ENCODE data around the gene CCDC17. TPM values are rescaled to one million over a fixed set of nuclear protein-coding genes. Genes with fewer than 3 reads are reported as not detected.

CCDC17 gene
- total and polyA plus RNA-seq, 4 donors, result 1.0 to 1.7 (median 1.1) TPM; not detected in 1

- no peak for DNase-seq (ENCODE audit: low read depth in 4 of 6, low spot score in 6 of 6)
- H3K36me3 ChIP-seq (ENCODE audit: control insufficient read depth, insufficient read depth, low read length), result peaks cover 2% of the 10 kb centered on the region
- 19% methylated on average over 5 of the region's 7 CpGs for WGBS (ENCODE audit: insufficient coverage)
- H3K27me3 ChIP-seq (ENCODE audit: control insufficient read depth, insufficient read depth, low read length), result no peaks in the 10 kb centered on the region
- peak overlapping the region; percentile 99 for H3K4me3 ChIP-seq (ENCODE audit: low read depth, low read length)
- peaks cover 20% of the 10 kb centered on the region for H3K4me1 ChIP-seq (ENCODE audit: control insufficient read depth, insufficient read depth, low read length)
- H3K27ac ChIP-seq (ENCODE audit: low read depth, low read length), result peak overlapping the region; percentile 33
- no peaks in the 10 kb centered on the region for H3K9me3 ChIP-seq (ENCODE audit: control insufficient read depth, insufficient read depth, low read length)
These were observed 38.3 kb downstream of the CCDC17 start for GRCh38 chr1:45585496-45586075.

- Histone ChIP-seq H3K4me1 (ENCODE audit: control insufficient read depth, insufficient read depth, low read length) (peaks cover 20% of the 10 kb centered on the region), H3K4me3 (ENCODE audit: low read depth, low read length) (peak overlapping the region; percentile 99), H3K9me3 (ENCODE audit: control insufficient read depth, insufficient read depth, low read length) (no peaks in the 10 kb centered on the region), H3K36me3 (ENCODE audit: control insufficient read depth, insufficient read depth, low read length) (peaks cover 2% of the 10 kb centered on the region), H3K27ac (ENCODE audit: low read depth, low read length) (peak overlapping the region; percentile 99), H3K27me3 (ENCODE audit: control insufficient read depth, insufficient read depth, low read length) (no peaks in the 10 kb centered on the region)
- DNase-seq (ENCODE audit: low read depth in 4 of 6, low spot score in 6 of 6), result no peak
- 0% methylated on average over 2 of the region's 5 CpGs for WGBS (ENCODE audit: insufficient coverage)
These were observed 38.8 kb downstream of the CCDC17 start for GRCh38 chr1:45585110-45585426.

- whole genome bisulfite sequencing (ENCODE audit: insufficient coverage), result 0% methylated on average over 59 of the region's 59 CpGs
- no peaks in the 10 kb centered on the region for H3K27me3 ChIP-seq (ENCODE audit: control insufficient read depth, insufficient read depth, low read length)
- peak overlapping the region; percentile 99 for H3K27ac ChIP-seq (ENCODE audit: low read depth, low read length)
- H3K4me3 ChIP-seq (ENCODE audit: low read depth, low read length), result peak overlapping the region; percentile 99
- H3K4me1 ChIP-seq (ENCODE audit: control insufficient read depth, insufficient read depth, low read length), result peaks cover 20% of the 10 kb centered on the region
- no peaks in the 10 kb centered on the region for H3K9me3 ChIP-seq (ENCODE audit: control insufficient read depth, insufficient read depth, low read length)
- H3K36me3 ChIP-seq (ENCODE audit: control insufficient read depth, insufficient read depth, low read length), result peaks cover 2% of the 10 kb centered on the region
- peak; percentile 76 to 97 (median 90) for DNase-seq (ENCODE audit: low read depth in 4 of 6, low spot score in 6 of 6)
These were observed 39.3 kb downstream of the CCDC17 start for GRCh38 chr1:45584351-45585109.

GRCh38 chr1:45583666-45584350, 40.0 kb downstream of the CCDC17 start, which contains the start of gene NASP:
Gene NASP, plus strand, starts transcription at chr1:45584041. Its CDS starts 106 bp downstream, at chr1:45584147.
- WGBS (ENCODE audit: insufficient coverage), result under 1% methylated on average over 40 of the region's 41 CpGs
- H3K9me3 ChIP-seq (ENCODE audit: control insufficient read depth, insufficient read depth, low read length), result no peaks in the 10 kb centered on the region
- H3K4me3 ChIP-seq (ENCODE audit: low read depth, low read length), result peak within 1 kb of the TSS; percentile 99
- DNase-seq (ENCODE audit: low read depth in 4 of 6, low spot score in 6 of 6), result peak; percentile 86 to 98 (median 92)
- peak within 1 kb of the TSS; percentile 99 for H3K27ac ChIP-seq (ENCODE audit: low read depth, low read length)
- peaks cover 2% of the 10 kb centered on the region for H3K36me3 ChIP-seq (ENCODE audit: control insufficient read depth, insufficient read depth, low read length)
- no peaks in the 10 kb centered on the region for H3K27me3 ChIP-seq (ENCODE audit: control insufficient read depth, insufficient read depth, low read length)
- H3K4me1 ChIP-seq (ENCODE audit: control insufficient read depth, insufficient read depth, low read length), result peaks cover 20% of the 10 kb centered on the region

- H3K4me1 ChIP-seq (ENCODE audit: control insufficient read depth, insufficient read depth, low read length), result peaks cover 20% of the 10 kb centered on the region
- H3K36me3 ChIP-seq (ENCODE audit: control insufficient read depth, insufficient read depth, low read length), result no peaks in the 10 kb centered on the region
- peak overlapping the region; percentile 99 for H3K27ac ChIP-seq (ENCODE audit: low read depth, low read length)
- no peaks in the 10 kb centered on the region for H3K27me3 ChIP-seq (ENCODE audit: control insufficient read depth, insufficient read depth, low read length)
- WGBS (ENCODE audit: insufficient coverage), result under 1% methylated on average over 19 of the region's 19 CpGs
- H3K9me3 ChIP-seq (ENCODE audit: control insufficient read depth, insufficient read depth, low read length), result no peaks in the 10 kb centered on the region
- H3K4me3 ChIP-seq (ENCODE audit: low read depth, low read length), result peak overlapping the region; percentile 99
- peak; percentile 92 to 99 (median 96) for DNase-seq (ENCODE audit: low read depth in 4 of 6, low spot score in 6 of 6)
These were observed 40.6 kb downstream of the CCDC17 start for GRCh38 chr1:45583264-45583665.

GRCh38 chr1:45574105-45574626, 49.7 kb downstream of the CCDC17 start:
- no peak overlapping the region for H3K4me3 ChIP-seq (ENCODE audit: low read depth, low read length)
- no peaks in the 10 kb centered on the region for H3K9me3 ChIP-seq (ENCODE audit: control insufficient read depth, insufficient read depth, low read length)
- 94% methylated on average over 3 of the region's 7 CpGs for WGBS (ENCODE audit: insufficient coverage)
- no peaks in the 10 kb centered on the region for H3K36me3 ChIP-seq (ENCODE audit: control insufficient read depth, insufficient read depth, low read length)
- H3K4me1 ChIP-seq (ENCODE audit: control insufficient read depth, insufficient read depth, low read length), result no peaks in the 10 kb centered on the region
- H3K27ac ChIP-seq (ENCODE audit: low read depth, low read length), result no peak overlapping the region
- no peak for DNase-seq (ENCODE audit: low read depth in 4 of 6, low spot score in 6 of 6)
- no peaks in the 10 kb centered on the region for H3K27me3 ChIP-seq (ENCODE audit: control insufficient read depth, insufficient read depth, low read length)

GRCh38 chr1:45573231-45573804, 50.5 kb downstream of the CCDC17 start:
- Histone ChIP-seq H3K9me3 (ENCODE audit: control insufficient read depth, insufficient read depth, low read length) (no peaks in the 10 kb centered on the region), H3K27ac (ENCODE audit: low read depth, low read length) (no peak overlapping the region), H3K4me3 (ENCODE audit: low read depth, low read length) (no peak overlapping the region), H3K27me3 (ENCODE audit: control insufficient read depth, insufficient read depth, low read length) (no peaks in the 10 kb centered on the region), H3K36me3 (ENCODE audit: control insufficient read depth, insufficient read depth, low read length) (peaks cover 8% of the 10 kb centered on the region), H3K4me1 (ENCODE audit: control insufficient read depth, insufficient read depth, low read length) (no peaks in the 10 kb centered on the region)
- 38% methylated on average over 1 of the region's 3 CpGs for WGBS (ENCODE audit: insufficient coverage)
- no peak for DNase-seq (ENCODE audit: low read depth in 4 of 6, low spot score in 6 of 6)

- peaks cover 31% of the 10 kb centered on the region for H3K36me3 ChIP-seq (ENCODE audit: control insufficient read depth, insufficient read depth, low read length)
- H3K9me3 ChIP-seq (ENCODE audit: control insufficient read depth, insufficient read depth, low read length), result no peaks in the 10 kb centered on the region
These were observed 53.2 kb downstream of the CCDC17 start for GRCh38 chr1:45570631-45571030.

More at GRCh38 chr1:45570631-45571030, 53.2 kb downstream of the CCDC17 start:
- no peaks in the 10 kb centered on the region for H3K27me3 ChIP-seq (ENCODE audit: control insufficient read depth, insufficient read depth, low read length)
- peak in 1 of 6 donors; percentile 82 for DNase-seq (ENCODE audit: low read depth in 4 of 6, low spot score in 6 of 6)
- 72% methylated on average over 3 of the region's 4 CpGs for WGBS (ENCODE audit: insufficient coverage)
- no peak overlapping the region for H3K4me3 ChIP-seq (ENCODE audit: low read depth, low read length)
- H3K4me1 ChIP-seq (ENCODE audit: control insufficient read depth, insufficient read depth, low read length), result no peaks in the 10 kb centered on the region
- H3K27ac ChIP-seq (ENCODE audit: low read depth, low read length), result no peak overlapping the region
